ENCODE measurements around the gene CAB39.

The CAB39 gene

DNA sequence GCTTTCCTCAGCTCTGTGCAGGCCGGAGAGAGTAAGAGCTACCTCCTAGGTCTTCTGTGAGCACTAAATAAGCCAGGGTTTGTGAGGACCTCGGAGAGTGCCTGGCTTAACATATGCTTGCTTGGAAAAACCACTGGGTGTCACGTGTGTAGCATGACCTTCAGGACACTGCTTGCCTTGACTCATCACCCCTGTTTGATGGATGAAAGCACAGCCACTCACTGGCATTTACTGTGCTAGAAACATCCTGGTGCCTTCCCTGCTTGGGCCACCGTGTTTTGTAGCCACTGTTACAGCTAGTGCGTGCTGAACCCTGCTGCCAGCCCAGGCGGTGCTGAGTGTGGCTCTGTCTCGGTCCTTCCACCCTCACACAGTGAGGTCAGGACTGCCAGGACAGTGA, 117.3 kb downstream of the CAB39 start:
- Histone ChIP-seq H3K27ac (ENCODE audit: low read depth, low read length) (no peak overlapping the region), H3K9ac (ENCODE audit: low read depth, low read length) (no peak overlapping the region), H3K9me3 (ENCODE audit: control insufficient read depth, insufficient read depth, low read length) (no peaks in the 10 kb centered on the region), H3K27me3 (ENCODE audit: control insufficient read depth, insufficient read depth, low read length) (no peaks in the 10 kb centered on the region), H3K36me3 (ENCODE audit: control insufficient read depth, insufficient read depth, low read length) (no peaks in the 10 kb centered on the region), H3K4me1 (ENCODE audit: control insufficient read depth, insufficient read depth, low read length) (no peaks in the 10 kb centered on the region), H3K4me3 (ENCODE audit: low read depth, low read length) (no peak overlapping the region)

DNA sequence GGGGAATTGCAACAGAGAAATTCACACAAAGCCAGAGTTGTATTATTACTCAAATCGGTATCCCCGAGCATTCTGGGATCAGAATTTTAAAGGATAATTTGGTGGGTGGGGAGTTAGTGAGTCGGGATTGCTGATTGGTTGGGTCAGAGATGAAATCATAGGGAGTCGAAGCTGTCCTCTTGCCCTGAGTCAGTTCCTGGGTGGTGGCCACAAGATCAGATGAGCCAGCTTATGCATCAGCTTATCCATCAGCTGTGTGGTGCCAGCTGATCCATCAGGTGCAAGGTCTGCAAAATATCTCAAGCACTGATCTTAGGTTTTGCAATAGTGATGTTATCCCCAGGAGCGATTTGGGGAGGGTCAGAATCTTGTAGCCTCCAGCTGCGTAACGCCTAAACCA, 117.8 kb downstream of the CAB39 start:
- no peak overlapping the region for H3K9ac ChIP-seq (ENCODE audit: low read depth, low read length)
- no peaks in the 10 kb centered on the region for H3K9me3 ChIP-seq (ENCODE audit: control insufficient read depth, insufficient read depth, low read length)
- H3K4me1 ChIP-seq (ENCODE audit: control insufficient read depth, insufficient read depth, low read length): no peaks in the 10 kb centered on the region
- H3K36me3 ChIP-seq (ENCODE audit: control insufficient read depth, insufficient read depth, low read length): no peaks in the 10 kb centered on the region
- no peaks in the 10 kb centered on the region for H3K27me3 ChIP-seq (ENCODE audit: control insufficient read depth, insufficient read depth, low read length)
- no peak overlapping the region for H3K27ac ChIP-seq (ENCODE audit: low read depth, low read length)
- no peak overlapping the region for H3K4me3 ChIP-seq (ENCODE audit: low read depth, low read length)

DNA sequence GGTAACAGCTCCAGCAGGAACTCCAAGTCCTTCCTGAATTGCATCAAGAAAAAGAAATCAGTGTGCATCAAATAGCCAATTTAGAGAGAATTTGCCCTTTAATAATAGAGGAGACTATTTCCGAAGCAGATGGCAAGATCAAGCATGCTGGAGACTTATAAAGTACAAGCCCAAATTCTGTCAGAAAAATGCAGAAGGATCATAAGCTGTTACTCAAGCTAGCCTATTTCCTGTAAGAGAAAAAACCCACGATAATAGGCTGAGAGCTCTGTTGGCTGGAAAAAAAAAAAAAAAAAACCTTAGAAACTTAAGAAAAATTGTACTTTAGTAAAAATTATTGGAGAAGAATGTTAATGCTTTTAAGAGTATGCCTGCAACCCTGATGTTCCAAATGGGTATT, 127.7 kb downstream of the CAB39 start:
- Histone ChIP-seq H3K4me3 (ENCODE audit: low read depth, low read length) (no peak overlapping the region), H3K27me3 (ENCODE audit: control insufficient read depth, insufficient read depth, low read length) (no peaks in the 10 kb centered on the region), H3K9me3 (ENCODE audit: control insufficient read depth, insufficient read depth, low read length) (no peaks in the 10 kb centered on the region), H3K4me1 (ENCODE audit: control insufficient read depth, insufficient read depth, low read length) (no peaks in the 10 kb centered on the region), H3K36me3 (ENCODE audit: control insufficient read depth, insufficient read depth, low read length) (no peaks in the 10 kb centered on the region), H3K9ac (ENCODE audit: low read depth, low read length) (no peak overlapping the region), H3K27ac (ENCODE audit: low read depth, low read length) (no peak overlapping the region)

DNA sequence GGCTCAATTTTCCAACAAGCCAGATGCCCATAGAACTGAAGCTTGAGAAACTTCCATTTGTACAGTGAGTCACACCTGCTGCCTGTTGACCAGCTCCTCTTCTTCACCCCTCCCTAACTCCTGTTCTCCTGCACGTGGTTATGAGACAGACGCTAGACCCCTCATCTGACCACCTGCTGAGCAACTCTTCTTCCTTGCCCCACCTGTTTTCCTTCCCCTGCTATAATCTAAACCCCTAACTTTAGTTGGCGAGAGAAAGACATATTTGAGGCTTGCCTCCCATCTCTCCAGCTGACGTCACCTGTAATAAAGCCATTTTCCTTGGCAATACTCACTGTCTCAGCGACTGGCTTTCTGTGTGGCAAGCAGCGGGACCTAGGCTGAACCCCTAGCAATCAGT, 129.8 kb downstream of the CAB39 start:
- Histone ChIP-seq H3K9me3 (ENCODE audit: control insufficient read depth, insufficient read depth, low read length) (no peaks in the 10 kb centered on the region), H3K4me3 (ENCODE audit: low read depth, low read length) (no peak overlapping the region), H3K27me3 (ENCODE audit: control insufficient read depth, insufficient read depth, low read length) (no peaks in the 10 kb centered on the region), H3K4me1 (ENCODE audit: control insufficient read depth, insufficient read depth, low read length) (no peaks in the 10 kb centered on the region), H3K36me3 (ENCODE audit: control insufficient read depth, insufficient read depth, low read length) (no peaks in the 10 kb centered on the region), H3K9ac (ENCODE audit: low read depth, low read length) (no peak overlapping the region), H3K27ac (ENCODE audit: low read depth, low read length) (no peak overlapping the region)

DNA sequence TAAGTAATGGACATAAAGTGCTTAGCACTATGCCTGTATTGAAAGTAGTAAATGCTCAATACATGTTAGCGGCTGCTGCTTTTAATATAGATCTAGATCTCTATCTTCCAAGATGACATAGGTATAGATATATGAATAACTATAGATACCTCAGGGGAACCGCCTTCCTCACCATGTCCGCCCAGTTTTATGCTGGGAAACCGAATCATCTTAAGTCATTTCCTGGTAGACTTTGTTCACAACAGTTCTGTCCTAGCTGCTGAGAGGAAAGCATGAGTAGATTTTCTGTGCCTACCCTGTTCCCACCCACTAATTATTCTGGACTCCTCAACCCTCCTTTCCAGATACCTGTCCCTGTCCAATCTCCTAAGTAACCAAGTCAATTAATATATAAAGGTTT, 130.5 kb downstream of the CAB39 start:
- H3K4me3 ChIP-seq (ENCODE audit: low read depth, low read length): no peak overlapping the region
- no peaks in the 10 kb centered on the region for H3K36me3 ChIP-seq (ENCODE audit: control insufficient read depth, insufficient read depth, low read length)
- no peaks in the 10 kb centered on the region for H3K4me1 ChIP-seq (ENCODE audit: control insufficient read depth, insufficient read depth, low read length)
- H3K27me3 ChIP-seq (ENCODE audit: control insufficient read depth, insufficient read depth, low read length): no peaks in the 10 kb centered on the region
- H3K27ac ChIP-seq (ENCODE audit: low read depth, low read length): no peak overlapping the region
- no peak overlapping the region for H3K9ac ChIP-seq (ENCODE audit: low read depth, low read length)
- H3K9me3 ChIP-seq (ENCODE audit: control insufficient read depth, insufficient read depth, low read length): no peaks in the 10 kb centered on the region

DNA sequence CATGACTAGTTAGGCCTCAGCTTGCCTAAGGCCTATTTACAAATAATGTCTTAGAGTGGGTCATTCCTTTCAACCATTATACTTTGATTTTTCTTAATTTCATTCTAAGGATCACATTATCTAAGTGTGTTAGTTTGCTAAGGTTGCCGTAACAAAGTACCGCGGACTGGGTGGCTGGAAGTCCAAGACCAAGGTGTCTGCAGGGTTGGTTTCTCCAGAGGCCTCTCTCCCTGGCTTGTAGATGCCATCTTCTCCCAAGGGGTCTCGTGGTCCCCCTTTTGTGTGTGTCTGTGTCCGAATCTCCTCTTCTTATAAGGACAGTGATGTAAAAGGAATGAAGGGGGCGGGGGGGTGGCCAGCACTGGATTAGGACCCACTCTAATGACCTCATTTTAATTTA, 133.7 kb downstream of the CAB39 start:
- H3K9ac ChIP-seq (ENCODE audit: low read depth, low read length): no peak overlapping the region
- H3K36me3 ChIP-seq (ENCODE audit: control insufficient read depth, insufficient read depth, low read length): no peaks in the 10 kb centered on the region
- H3K27ac ChIP-seq (ENCODE audit: low read depth, low read length): no peak overlapping the region
- H3K4me1 ChIP-seq (ENCODE audit: control insufficient read depth, insufficient read depth, low read length): no peaks in the 10 kb centered on the region
- H3K4me3 ChIP-seq (ENCODE audit: low read depth, low read length): no peak overlapping the region
- no peaks in the 10 kb centered on the region for H3K9me3 ChIP-seq (ENCODE audit: control insufficient read depth, insufficient read depth, low read length)
- peaks cover 5% of the 10 kb centered on the region; the same call in 1 of the 2 replicates for H3K27me3 ChIP-seq (ENCODE audit: control insufficient read depth, insufficient read depth, low read length)

DNA sequence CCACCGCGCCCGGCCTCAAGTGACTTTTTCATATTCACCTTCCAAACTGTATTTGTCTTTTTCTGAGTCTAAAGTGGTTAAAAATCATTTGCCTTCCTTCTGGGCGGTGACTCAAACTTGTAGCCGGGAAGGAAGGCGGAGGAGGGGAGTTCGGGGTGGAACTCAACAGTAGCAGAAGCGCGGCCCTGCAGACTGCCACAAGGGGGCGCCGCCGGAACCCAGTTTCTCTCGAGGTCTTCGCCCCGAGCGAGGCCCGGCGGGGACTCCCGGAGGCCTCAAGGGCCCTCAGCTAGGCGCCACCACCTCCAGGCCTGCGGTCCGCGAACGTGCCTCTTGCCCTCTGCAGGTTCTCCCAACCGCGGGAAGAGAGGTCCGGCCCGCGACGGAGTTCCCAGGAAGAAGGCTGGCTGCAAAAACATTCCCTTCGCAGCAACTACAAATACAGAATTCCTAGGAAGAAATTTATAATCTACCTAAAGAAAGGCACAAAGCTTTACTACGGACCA, 135.3 kb downstream of the CAB39 start:
- Histone ChIP-seq H3K27me3 (ENCODE audit: control insufficient read depth, insufficient read depth, low read length) (peaks cover 5% of the 10 kb centered on the region; the same call in 1 of the 2 replicates), H3K9ac (ENCODE audit: low read depth, low read length) (no peak overlapping the region), H3K27ac (ENCODE audit: low read depth, low read length) (no peak overlapping the region), H3K4me3 (ENCODE audit: low read depth, low read length) (no peak overlapping the region), H3K9me3 (ENCODE audit: control insufficient read depth, insufficient read depth, low read length) (no peaks in the 10 kb centered on the region), H3K36me3 (ENCODE audit: control insufficient read depth, insufficient read depth, low read length) (no peaks in the 10 kb centered on the region), H3K4me1 (ENCODE audit: control insufficient read depth, insufficient read depth, low read length) (no peaks in the 10 kb centered on the region)

DNA sequence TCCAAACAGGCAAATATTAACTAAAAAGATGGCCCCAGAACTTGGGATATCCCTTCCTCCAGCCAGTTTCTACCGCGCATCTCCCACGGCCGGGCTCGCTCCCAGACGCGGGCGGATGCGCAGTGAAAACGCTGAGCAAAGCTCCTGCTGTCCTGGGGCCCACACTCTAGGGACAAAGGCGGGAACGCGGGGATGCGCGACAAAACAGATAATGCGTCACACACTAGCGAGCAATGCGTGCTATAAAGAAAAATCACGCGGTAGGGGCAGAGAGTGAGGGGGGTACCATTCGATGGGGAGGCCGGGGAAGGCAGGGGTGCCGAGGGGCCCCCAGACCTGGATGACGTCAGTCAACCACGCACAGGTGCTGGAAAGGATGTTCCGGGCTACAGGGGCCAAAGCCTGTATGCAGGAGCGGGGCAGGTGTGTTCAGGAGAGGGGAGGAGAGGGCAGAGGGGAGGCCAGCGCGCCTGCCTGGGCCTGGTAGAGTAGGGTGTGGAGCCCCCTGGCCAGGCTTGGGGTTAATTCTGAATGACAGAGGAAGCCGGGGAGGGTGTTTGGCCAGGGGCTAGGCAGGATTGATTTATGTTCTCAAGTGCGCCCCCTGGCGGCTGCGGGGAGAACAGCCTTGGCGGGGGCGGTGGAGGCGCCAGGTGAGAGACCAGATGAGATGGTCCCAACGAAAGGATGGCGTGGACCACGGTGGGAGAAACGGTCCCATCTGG, 137.2 kb downstream of the CAB39 start:
- Histone ChIP-seq H3K36me3 (ENCODE audit: control insufficient read depth, insufficient read depth, low read length) (no peaks in the 10 kb centered on the region), H3K27ac (ENCODE audit: low read depth, low read length) (no peak overlapping the region), H3K27me3 (ENCODE audit: control insufficient read depth, insufficient read depth, low read length) (peaks cover 5% of the 10 kb centered on the region; the same call in 1 of the 2 replicates), H3K4me3 (ENCODE audit: low read depth, low read length) (no peak overlapping the region), H3K9me3 (ENCODE audit: control insufficient read depth, insufficient read depth, low read length) (no peaks in the 10 kb centered on the region), H3K4me1 (ENCODE audit: control insufficient read depth, insufficient read depth, low read length) (no peaks in the 10 kb centered on the region), H3K9ac (ENCODE audit: low read depth, low read length) (no peak overlapping the region)

DNA sequence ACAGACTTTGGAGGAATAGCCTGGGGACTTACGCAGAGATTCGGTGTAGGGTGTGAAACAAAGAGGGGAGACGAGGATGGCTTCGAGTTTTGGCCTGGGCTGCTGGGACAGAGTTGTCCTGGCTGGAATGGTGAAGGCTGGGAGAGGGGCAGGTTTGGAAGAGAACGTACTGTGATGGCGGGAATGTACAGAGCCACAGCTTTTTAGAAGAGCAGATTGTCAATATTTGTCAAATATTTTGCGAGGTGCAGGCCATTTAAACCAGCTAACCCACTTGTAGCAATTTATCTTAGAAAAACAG, 137.7 kb downstream of the CAB39 start:
- Histone ChIP-seq H3K9me3 (ENCODE audit: control insufficient read depth, insufficient read depth, low read length) (no peaks in the 10 kb centered on the region), H3K9ac (ENCODE audit: low read depth, low read length) (no peak overlapping the region), H3K4me3 (ENCODE audit: low read depth, low read length) (no peak overlapping the region), H3K4me1 (ENCODE audit: control insufficient read depth, insufficient read depth, low read length) (no peaks in the 10 kb centered on the region), H3K36me3 (ENCODE audit: control insufficient read depth, insufficient read depth, low read length) (no peaks in the 10 kb centered on the region), H3K27me3 (ENCODE audit: control insufficient read depth, insufficient read depth, low read length) (peaks cover 5% of the 10 kb centered on the region; the same call in 1 of the 2 replicates), H3K27ac (ENCODE audit: low read depth, low read length) (no peak overlapping the region)

DNA sequence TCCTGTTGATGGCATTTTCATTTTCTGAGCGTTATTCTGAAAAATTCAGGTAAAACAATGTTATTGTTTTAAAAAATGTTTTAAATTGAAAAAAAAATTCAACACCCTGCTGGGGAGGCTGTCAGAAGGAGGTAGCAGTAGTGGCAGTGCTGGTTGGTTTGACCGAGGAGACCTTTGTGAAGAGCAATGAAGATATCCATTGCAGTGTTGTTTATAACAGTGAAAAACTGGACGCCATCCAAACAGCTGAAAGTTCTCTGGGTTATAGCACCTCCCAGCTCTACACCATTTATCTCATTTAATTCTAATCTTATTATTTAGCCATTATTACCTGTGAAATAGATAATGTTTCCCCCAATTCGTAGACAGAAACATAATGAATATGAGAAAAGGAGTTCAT, 139.5 kb downstream of the CAB39 start:
- Histone ChIP-seq H3K27me3 (ENCODE audit: control insufficient read depth, insufficient read depth, low read length) (peaks cover 5% of the 10 kb centered on the region; the same call in 1 of the 2 replicates), H3K36me3 (ENCODE audit: control insufficient read depth, insufficient read depth, low read length) (no peaks in the 10 kb centered on the region), H3K4me1 (ENCODE audit: control insufficient read depth, insufficient read depth, low read length) (no peaks in the 10 kb centered on the region), H3K4me3 (ENCODE audit: low read depth, low read length) (no peak overlapping the region), H3K9me3 (ENCODE audit: control insufficient read depth, insufficient read depth, low read length) (no peaks in the 10 kb centered on the region), H3K27ac (ENCODE audit: low read depth, low read length) (no peak overlapping the region), H3K9ac (ENCODE audit: low read depth, low read length) (no peak overlapping the region)

DNA sequence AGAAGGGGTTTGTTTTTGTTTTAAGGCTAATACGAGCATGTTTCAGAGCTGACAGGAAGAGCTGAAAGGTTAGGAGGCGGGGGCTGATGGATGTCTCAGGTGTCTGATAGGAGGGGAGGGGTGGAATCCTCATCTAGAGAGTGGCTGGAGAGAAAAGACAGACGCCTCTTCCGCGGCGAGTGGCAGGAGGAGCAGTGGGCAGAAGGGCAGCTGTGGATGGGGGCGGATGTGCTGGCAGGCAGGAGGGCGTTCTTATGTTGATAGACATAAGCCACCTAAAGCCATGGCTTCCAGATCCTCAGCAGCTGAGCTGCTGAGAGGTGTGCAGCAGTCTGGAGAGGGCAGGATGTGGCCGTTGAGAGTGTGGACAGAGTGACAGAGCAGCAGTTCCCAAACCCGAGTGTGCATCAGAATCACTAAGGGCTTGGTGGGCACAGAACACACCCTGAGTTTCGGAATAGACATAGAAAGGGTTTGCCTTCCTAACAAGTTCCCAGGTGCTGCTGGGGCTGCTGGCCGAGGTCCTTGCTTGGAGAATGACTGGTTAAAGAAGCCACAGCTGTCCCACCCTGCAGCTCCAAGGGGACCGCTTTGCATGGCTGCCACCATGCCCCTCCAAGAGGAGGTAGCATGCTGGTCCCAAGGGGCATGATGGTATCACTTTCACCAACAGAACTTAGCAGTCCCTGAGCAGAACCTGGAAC, 149.1 kb downstream of the CAB39 start:
- Histone ChIP-seq H3K27ac (ENCODE audit: low read depth, low read length) (no peak overlapping the region), H3K9ac (ENCODE audit: low read depth, low read length) (no peak overlapping the region), H3K4me1 (ENCODE audit: control insufficient read depth, insufficient read depth, low read length) (peaks cover 23% of the 10 kb centered on the region), H3K9me3 (ENCODE audit: control insufficient read depth, insufficient read depth, low read length) (no peaks in the 10 kb centered on the region), H3K27me3 (ENCODE audit: control insufficient read depth, insufficient read depth, low read length) (no peaks in the 10 kb centered on the region), H3K36me3 (ENCODE audit: control insufficient read depth, insufficient read depth, low read length) (no peaks in the 10 kb centered on the region), H3K4me3 (ENCODE audit: low read depth, low read length) (no peak overlapping the region)

Measured in HUES48 (cell line).